ENCODE measurements around the gene TMTC3.
"Not testable (repeated sequence)": the region's sequence is repeated elsewhere in the genome, so short reads cannot be mapped to it uniquely, and the experiment has no call there.

The TMTC3 gene

DNA sequence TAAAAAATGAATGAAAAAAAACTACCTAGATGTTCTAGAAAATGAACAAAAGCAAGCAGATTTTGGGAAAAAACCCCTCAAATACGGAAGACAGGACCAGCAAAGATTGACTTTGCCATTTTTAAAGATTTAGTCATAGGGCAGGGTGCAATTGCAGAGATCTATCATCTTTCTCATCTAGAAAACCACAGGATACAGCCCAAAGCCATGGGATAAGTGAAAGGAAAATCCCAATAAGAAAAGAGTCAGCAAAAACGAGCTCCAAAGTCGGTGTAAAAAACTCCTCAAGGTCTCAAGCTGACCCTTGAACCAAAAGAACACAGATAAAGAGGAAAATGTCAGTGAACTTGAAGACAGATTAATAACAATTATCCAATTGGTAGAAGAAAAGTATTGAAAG is 28.2 kb upstream of the TMTC3 start:
- intact Hi-C loops (cut with DNase I; ENCODE audit: low total_unique reads) = no loop called here
- TF ChIP-seq, protein P1, sequence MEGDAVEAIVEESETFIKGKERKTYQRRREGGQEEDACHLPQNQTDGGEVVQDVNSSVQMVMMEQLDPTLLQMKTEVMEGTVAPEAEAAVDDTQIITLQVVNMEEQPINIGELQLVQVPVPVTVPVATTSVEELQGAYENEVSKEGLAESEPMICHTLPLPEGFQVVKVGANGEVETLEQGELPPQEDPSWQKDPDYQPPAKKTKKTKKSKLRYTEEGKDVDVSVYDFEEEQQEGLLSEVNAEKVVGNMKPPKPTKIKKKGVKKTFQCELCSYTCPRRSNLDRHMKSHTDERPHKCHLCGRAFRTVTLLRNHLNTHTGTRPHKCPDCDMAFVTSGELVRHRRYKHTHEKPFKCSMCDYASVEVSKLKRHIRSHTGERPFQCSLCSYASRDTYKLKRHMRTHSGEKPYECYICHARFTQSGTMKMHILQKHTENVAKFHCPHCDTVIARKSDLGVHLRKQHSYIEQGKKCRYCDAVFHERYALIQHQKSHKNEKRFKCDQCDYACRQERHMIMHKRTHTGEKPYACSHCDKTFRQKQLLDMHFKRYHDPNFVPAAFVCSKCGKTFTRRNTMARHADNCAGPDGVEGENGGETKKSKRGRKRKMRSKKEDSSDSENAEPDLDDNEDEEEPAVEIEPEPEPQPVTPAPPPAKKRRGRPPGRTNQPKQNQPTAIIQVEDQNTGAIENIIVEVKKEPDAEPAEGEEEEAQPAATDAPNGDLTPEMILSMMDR (IDR thresholded peaks at IDR 0.05) = no peak
- no peaks in the 10 kb centered on the region for H3K27me3 ChIP-seq
- no peaks in the 10 kb centered on the region for H3K4me1 ChIP-seq
- H3K9me3 ChIP-seq = no peaks in the 10 kb centered on the region
- H3K27ac ChIP-seq = no peak overlapping the region
- DNase-seq = no peak
- no peak overlapping the region for H3K4me3 ChIP-seq
- peaks cover 21 to 32% (median 23%) of the 10 kb centered on the region in 3 donors for H3K36me3 ChIP-seq

DNA sequence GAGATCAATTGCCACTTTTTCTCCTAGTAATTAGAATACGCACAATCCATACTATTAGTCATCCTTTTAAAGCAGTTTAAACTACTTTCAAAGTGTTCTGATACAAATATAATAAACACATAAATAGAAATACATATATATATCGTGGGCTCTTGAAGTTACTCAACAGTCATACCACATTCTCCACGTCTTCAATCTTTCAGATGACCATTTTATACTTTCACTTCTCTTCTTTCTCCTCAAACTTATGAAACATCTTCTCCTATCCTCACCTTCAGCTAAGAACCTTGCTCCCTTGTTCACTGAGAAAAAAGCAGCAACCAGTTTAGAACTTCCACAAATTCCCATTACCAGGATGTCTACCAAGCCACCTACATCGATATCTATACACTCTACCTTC is 19.4 kb upstream of the TMTC3 start:
- Histone ChIP-seq H3K27me3 (no peaks in the 10 kb centered on the region), H3K4me3 (no peak overlapping the region), H3K36me3 (peaks cover 10 to 56% (median 38%) of the 10 kb centered on the region in 3 donors), H3K27ac (no peak overlapping the region), H3K9me3 (no peaks in the 10 kb centered on the region), H3K4me1 (no peaks in the 10 kb centered on the region)
- intact Hi-C loops (cut with DNase I; ENCODE audit: low total_unique reads) = no loop called here
- DNase-seq = no peak
- TF ChIP-seq, protein P1 (IDR thresholded peaks at IDR 0.05) = no peak

DNA sequence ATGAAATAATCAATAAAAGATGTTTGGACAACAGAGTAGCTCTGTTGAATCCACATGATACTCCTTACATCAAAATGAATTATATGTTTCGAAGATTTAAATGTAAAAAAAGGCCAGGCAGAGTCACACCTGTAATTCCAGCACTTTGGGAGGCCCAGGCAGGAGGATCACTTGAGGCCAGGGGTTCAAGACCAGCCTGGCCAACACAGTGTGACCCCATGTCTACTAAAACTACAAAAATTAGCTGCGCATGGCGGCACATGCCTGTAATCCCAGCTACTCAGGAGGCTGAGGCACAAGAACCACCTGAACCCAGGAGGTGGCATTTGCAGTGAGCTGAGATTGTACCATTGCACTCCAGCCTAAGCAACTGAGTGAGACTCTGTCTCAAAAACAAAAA is 15.0 kb upstream of the TMTC3 start:
- no peaks in the 10 kb centered on the region for H3K27me3 ChIP-seq

DNA sequence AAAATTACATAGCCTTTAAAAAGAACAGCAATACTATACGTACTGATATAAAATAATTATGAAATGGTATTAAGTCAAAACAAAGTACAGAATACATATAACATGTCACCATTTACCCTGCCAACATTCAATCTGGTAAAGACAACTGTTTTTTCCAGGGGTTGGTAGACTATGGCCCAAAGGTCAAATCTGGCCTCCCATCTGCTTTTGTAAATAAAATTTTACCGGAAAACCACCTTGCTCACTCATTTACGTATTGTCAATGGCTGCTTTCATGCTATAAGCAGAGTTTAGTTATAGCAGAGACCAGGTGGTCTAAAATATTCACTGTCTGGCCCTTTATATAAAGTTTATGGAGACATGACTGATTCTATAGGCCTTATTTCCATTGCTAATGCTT is 14.3 kb upstream of the TMTC3 start:
- TF ChIP-seq, protein P1 (IDR thresholded peaks at IDR 0.05) = no peak
- Histone ChIP-seq H3K27me3 (no peaks in the 10 kb centered on the region), H3K4me3 (no peak overlapping the region), H3K36me3 (peaks cover 16 to 36% (median 35%) of the 10 kb centered on the region in 3 donors), H3K27ac (no peak overlapping the region), H3K4me1 (no peaks in the 10 kb centered on the region), H3K9me3 (no peaks in the 10 kb centered on the region)
- DNase-seq = no peak
- intact Hi-C loops (cut with DNase I; ENCODE audit: low total_unique reads) = no loop called here

More for the DNA sequence above, 15.0 kb upstream of the TMTC3 start:
- no peaks in the 10 kb centered on the region for H3K9me3 ChIP-seq
- no peak overlapping the region for H3K27ac ChIP-seq
- DNase-seq = no peak
- peaks cover 16 to 39% (median 35%) of the 10 kb centered on the region in 3 donors for H3K36me3 ChIP-seq
- H3K4me3 ChIP-seq = no peak overlapping the region
- intact Hi-C loops (cut with DNase I; ENCODE audit: low total_unique reads) = no loop called here
- H3K4me1 ChIP-seq = no peaks in the 10 kb centered on the region
- TF ChIP-seq, protein P1 (IDR thresholded peaks at IDR 0.05) = no peak

DNA sequence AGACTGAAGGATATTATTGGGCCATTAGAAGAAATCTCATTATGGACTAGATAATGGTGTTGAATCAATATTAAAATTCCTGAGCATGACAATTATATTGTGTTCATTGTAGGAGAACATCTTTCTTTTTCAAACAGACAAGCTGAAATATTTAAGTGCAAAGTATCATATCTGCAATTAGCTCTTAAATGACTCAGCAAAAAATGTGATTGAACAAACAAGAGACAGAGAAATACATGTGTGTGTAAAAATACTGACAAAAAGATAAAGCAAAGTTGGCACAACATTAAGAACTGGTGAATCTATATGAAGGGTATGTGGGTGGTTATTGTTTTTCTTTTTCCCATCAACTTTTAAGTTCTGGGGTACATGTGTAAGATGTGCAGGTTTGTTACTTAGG is 9.7 kb upstream of the TMTC3 start:
- Histone ChIP-seq H3K9me3 (no peaks in the 10 kb centered on the region), H3K4me3 (no peak overlapping the region), H3K27me3 (no peaks in the 10 kb centered on the region), H3K36me3 (peaks cover 16 to 30% (median 28%) of the 10 kb centered on the region in 3 donors), H3K27ac (no peak overlapping the region), H3K4me1 (no peaks in the 10 kb centered on the region)
- intact Hi-C loops (cut with DNase I; ENCODE audit: low total_unique reads) = no loop called here
- DNase-seq = no peak
- TF ChIP-seq, protein P1 (IDR thresholded peaks at IDR 0.05) = no peak

DNA sequence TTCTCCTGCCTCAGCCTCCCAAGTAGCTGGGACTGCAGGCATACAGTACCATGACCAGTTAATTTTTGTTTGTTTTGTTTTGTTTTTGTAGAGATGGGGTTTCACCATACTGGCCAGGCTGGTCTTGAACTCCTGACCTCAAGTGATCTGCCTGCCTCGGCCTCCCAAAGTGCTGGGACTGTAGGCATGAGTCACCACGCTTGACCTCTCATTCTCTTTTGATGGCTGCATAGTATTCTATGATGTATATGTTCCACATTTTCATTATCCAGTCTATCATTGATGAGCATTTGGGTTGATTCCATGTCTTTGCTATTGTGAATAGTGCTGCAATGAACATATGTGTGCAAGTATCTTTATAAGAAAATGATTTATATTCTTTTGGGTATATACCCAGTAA is 8.9 kb upstream of the TMTC3 start:
- DNase-seq; H3K27ac ChIP-seq; intact Hi-C loops (cut with DNase I; ENCODE audit: low total_unique reads); H3K4me3 ChIP-seq; H3K4me1 ChIP-seq; H3K27me3 ChIP-seq; H3K9me3 ChIP-seq: not testable (repeated sequence)
- H3K36me3 ChIP-seq = peaks cover 11 to 25% (median 20%) of the 10 kb centered on the region in 3 donors

DNA sequence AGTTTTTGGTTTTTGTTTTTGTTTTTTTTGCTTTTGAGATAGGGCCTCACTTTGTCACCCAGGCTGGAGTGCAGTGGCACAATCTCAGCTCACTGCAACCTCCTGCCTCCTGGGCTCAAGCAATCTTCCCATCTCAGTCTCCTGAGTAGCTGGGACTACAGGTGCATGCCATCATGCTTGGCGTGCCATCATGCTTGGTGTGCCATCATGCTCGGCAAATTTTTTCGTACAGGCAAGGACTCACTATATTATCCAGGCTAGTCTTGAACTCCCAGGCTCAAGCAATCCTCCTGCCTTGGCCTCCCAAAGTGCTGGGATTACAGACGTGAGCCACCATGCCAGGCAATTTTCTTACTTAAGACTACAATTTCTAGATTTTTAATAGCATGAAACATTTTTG is 2.4 kb upstream of the TMTC3 start:
- peaks cover 0 to 16% (median 9%) of the 10 kb centered on the region in 3 donors for H3K36me3 ChIP-seq
- intact Hi-C loops (cut with DNase I; ENCODE audit: low total_unique reads); H3K27ac ChIP-seq; H3K27me3 ChIP-seq; DNase-seq; H3K9me3 ChIP-seq; H3K4me3 ChIP-seq: not testable (repeated sequence)
- H3K4me1 ChIP-seq = peaks cover 0 to 19% (median 6%) of the 10 kb centered on the region in 4 donors

All from tibial artery (tissue), 4 donors.